Epidermal melanocyte (primary cell): ENCODE measurements around the gene ANKRD9.
"Not testable (repeated sequence)": the region's sequence is repeated elsewhere in the genome, so short reads cannot be mapped to it uniquely, and the experiment has no call there.

Experiments
- DNase-seq: peaks from one replicate; pipeline ENCODE4 v3.0.0; 2011; ENCODE audit warnings: low spot score; ENCODE audit not compliant: insufficient read length

The ANKRD9 gene

GRCh38 chr14:102538602-102539543 is 29.3 kb upstream of the ANKRD9 start:
- DNase-seq: no peak

DNA sequence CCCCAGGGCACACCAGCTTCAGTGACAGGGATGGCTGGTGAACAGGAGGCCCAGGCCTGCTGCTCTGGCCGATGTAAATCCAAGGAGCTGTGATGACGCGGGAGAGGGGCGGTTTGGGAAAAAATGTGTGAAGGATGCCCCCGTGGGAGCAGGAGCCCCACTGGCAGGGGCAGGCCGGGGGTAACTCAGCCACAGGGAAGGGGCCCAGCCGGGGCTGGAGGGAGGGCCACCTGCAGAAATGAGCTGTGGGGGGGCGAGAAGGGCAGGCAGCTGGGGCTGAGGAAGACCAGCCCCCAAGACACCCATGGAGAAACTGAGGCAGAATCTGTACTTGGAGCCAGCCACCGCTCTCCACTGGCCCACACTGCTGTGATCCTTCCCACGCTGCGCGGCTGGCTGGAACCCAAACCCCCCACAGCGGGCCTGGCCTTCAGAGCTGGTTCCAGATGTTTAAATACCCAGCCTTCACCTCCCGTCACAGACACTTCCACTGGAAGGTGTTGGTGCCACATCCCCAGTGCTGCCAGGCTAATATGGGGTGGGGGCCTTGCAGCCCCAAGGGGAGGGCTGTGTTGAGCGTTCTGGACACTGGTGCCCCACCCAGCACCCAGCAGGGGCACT is 28.5 kb upstream of the ANKRD9 start:
- no peak for DNase-seq

GRCh38 chr14:102532204-102532658 is 22.7 kb upstream of the ANKRD9 start:
- DNase-seq: no peak

- no peak for DNase-seq
Observed at GRCh38 chr14:102530828-102531478, 21.4 kb upstream of the ANKRD9 start.

DNA sequence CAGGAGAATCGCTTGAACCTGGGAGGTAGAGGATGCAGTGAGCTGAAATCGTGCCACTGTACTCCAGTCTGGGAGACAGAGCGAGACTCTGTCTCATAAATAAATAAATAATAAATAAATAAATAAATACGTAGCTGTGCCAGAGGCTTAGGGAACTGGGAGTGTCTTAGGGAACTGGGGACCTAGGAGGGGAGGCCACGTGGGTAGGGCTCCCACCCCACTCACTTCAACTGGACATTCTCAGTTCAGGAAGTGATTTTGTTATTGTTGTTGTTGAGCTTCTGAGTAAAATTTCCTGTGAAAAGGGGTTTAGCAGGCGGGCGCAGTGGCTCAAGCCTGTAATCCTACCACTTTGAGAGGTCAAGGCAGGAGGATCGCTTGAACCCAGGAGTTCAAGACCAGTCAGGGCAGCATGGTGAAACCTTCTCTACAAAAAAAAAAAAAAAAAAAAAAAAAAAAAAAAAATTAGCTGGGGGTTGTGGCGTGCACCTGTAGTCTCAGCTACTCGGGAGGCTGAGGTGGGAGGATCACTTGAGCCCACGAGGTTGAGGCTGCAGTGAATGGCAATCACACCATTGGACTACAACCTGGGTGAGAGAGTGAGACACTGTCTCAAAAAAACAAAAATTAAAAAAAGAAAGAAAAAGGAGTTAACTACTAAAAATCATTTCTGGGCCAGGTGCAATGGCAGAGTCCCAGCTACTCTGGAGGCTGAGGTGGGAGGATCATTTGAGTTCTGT is 19.0 kb upstream of the ANKRD9 start:
- DNase-seq: no peak

GRCh38 chr14:102525929-102526497 is 16.4 kb upstream of the ANKRD9 start:
- no peak for DNase-seq

GRCh38 chr14:102525219-102525928 is 15.8 kb upstream of the ANKRD9 start:
- peak; percentile 54 for DNase-seq

GRCh38 chr14:102524451-102525218 is 15.1 kb upstream of the ANKRD9 start:
- DNase-seq: peak; percentile 100

- DNase-seq: no peak
Observed at GRCh38 chr14:102523569-102524450, 14.2 kb upstream of the ANKRD9 start.

- no peak for DNase-seq
Observed at GRCh38 chr14:102523200-102523568, 13.6 kb upstream of the ANKRD9 start.

- not testable (repeated sequence) for DNase-seq
Observed at GRCh38 chr14:102519709-102520108, 10.1 kb upstream of the ANKRD9 start.

DNA sequence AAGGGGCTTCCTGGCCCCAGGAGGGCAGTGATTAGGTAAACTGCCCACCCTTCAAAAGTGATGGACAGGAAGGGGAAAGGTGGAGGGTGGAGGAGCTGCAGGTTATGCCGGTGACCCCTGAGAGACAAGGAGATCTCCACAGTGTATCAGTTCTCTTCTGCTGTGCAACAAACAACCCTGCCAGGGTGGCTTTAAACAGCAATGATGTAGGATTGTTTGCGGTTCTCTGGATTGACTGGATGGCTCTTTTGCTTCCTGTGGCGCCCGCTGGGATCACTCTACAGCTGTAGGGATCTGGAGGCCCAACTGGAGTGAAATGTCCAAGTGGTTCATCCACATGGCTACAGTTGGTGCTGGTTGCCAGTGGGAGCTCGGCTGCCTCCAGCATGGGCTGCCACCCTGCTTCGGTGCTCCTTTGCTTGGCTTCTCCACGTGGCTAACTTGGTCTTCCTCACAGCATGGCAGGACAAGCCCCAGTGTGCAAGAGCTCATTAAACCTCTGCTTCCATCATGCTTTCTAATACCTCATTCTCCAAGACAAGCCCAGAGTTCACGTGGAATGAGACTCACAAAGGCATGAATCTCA is 8.6 kb upstream of the ANKRD9 start:
- DNase-seq: no peak

DNA sequence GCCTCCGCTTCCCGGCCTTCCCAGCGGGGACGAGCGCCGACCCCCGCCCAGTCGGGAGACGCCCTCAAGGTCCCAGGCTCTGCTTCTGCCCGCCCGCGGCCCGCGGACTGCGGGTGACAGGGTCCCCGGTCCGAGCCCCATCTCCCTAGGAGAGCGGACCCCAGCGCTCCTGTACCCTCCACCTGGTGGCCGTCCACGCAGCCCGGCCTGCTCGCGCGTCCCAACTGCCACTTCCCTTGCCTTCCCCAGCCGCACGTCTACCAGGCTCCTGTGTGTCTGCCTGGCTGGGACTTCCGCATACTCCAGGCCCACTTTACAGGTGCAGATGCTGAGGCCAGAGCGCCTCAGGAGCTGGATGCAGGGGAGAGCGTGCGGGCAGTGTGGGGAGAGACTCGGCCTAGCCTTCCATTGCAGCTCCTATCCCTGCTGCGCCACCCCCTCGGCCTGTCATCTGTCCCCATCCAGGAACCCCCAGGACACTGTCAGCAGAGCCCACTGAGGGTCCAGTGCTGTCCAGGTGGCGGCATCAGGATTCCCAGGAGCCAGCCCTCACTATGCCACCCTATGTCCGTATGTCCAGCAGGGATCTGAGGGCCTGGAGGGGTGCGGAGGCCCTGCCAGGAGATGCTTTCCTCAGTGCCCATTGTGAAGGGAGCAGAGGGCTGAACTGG is 8.0 kb upstream of the ANKRD9 start:
- no peak for DNase-seq

DNA sequence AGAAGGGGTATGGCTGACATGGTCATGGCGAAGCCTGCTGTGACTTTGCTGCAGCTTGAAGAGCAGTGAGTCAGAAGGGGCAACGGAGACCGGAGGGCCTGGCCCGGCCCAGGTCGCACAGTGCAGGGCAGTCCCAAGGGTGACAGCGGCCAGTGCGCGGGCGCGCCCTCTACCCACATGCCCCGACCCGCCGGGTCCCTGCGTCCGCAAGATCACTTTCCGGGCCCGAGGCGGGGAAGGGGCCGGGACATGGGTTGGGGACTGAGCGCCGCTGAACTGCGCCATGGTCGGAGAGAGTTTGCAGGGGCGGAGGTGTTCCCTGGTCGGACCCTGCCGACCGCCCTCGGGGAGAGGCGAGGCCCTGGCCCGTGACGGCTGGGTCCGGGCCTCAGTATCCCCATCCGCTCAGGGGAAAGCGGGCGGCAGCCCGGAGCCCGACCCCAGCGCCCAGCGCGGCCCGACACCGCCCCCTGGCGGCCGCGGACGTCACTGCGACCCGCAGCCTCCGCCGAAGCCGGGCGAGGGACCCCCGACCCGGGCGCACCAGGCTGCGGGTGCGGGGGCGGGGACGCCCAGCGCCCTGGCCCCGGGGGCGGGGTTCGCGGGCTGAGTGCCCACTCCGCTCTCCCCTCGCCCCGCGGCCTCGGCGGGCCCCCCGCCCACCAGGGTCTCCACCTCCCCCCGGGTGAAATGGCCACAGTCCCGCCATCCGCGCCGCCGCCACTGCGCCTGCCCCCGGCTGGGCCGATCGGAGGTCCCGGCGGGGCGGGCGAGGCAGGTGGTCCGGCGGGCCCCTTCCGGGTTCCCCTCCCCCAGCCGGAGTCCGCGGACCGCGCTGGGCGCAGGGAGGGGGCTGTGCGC is 7.2 kb upstream of the ANKRD9 start:
- DNase-seq: peak; percentile 70

DNA sequence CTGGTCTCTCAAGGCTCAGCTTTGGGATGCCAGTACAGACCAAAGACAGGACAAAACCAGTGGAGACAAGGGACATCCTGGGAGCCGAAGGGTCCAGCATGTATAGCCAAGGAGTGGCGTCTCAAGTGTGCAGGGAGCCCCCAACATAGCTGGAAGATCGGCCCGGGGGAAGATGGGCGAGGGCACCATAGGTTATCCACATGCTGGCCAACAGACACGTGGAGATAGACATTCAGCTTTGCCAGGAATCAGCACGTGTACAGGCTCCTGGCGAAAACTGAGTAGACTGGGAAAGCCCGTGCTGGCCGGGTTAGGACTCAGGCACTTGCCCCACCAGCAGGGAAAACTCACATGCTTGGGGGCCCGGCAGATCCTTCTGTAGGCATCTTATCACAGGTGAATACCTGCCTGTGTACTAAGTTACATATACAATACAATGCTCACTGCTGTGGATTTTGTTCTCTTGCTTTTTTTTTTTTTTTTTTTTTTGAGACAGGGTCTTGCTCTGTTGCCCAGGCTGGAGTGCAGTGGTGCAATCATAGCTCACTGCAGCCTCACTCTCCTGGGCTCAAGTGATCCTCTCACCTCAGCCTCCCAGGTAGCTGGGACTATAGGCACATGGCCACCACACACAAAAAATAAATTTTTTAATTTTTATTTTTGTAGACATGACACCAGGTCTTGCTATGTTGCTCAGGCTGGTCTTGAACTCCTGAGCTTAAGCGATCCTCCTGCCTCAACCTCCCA is 5.6 kb upstream of the ANKRD9 start:
- DNase-seq: no peak
